ENCODE results near the gene CLCN7.
A peak's percentile ranks its signal among the peaks of the same experiment; 100 is the strongest.

CLCN7 gene

DNA sequence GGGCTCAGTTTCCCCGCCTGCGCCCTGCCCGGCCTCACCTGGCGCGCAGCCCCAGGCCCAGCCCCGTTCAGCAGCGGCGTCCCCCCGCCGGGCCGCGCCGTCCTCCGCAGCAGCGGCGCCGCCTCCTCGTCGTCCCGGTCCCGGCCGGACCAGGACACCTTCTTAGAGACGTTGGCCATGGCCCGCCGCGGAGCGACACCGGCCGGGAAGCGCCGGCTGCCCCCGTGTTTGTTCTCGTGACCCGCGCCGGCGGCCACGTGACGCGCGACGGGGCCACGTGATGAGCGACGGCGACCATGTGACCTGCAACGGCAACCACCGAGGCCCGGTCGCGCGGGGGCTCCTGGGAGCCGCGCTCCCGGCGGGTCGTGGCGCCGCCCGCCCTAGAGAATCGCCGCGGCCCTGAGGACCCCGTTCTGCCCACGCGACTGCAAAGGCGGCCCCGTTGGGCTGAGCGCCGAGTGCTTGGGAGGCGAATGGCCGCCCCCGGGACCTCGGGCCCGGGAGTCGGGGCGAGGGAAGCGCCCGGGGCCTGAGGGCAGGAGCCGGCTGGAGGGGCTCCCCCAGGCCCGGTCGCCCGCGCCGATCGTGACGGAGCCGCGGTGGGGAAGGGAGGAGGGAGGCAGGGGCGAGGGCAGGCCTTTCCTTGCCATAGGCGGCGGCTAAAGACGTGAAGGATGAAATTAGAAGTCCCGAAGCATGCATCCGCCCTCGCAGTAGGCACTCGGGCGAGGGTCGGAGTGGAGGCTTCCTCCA lies at the start of gene CLCN7:
Gene CLCN7 (minus strand): TSS at position 233 of the 756 bp plus-strand sequence. CDS start 54 bp downstream, at position 179.
- Histone ChIP-seq H3K27ac (ENCODE audit: low read length) (peak within 1 kb of the TSS; percentile 69), H3K9me3 (ENCODE audit: control insufficient read depth in 1 of 2, low read length in 2 of 2) (no peaks in the 10 kb centered on the region), H3K36me3 (ENCODE audit: control insufficient read depth in 1 of 2, insufficient read depth in 2 of 2, low read length in 2 of 2) (no peaks in the 10 kb centered on the region), H3K27me3 (ENCODE audit: low read depth, low read length) (no peaks in the 10 kb centered on the region), H3K4me1 (ENCODE audit: control insufficient read depth in 1 of 2, insufficient read depth in 2 of 2, low read length in 2 of 2) (peaks cover 3 to 42% of the 10 kb centered on the region in 2 donors), H3K4me3 (ENCODE audit: low read depth in 1 of 2, low read length in 2 of 2) (peak within 1 kb of the TSS; percentile 80 to 91)

GRCh38 chr16:1524366-1524765 lies 49.5 kb upstream of the CLCN7 start:
- H3K4me3 ChIP-seq (ENCODE audit: low read depth in 1 of 2, low read length in 2 of 2), result no peak overlapping the region
- H3K27me3 ChIP-seq (ENCODE audit: low read depth, low read length), result no peaks in the 10 kb centered on the region
- H3K9me3 ChIP-seq (ENCODE audit: control insufficient read depth in 1 of 2, low read length in 2 of 2), result no peaks in the 10 kb centered on the region
- H3K36me3 ChIP-seq (ENCODE audit: control insufficient read depth in 1 of 2, insufficient read depth in 2 of 2, low read length in 2 of 2), result peaks cover 0 to 36% of the 10 kb centered on the region in 2 donors
- H3K27ac ChIP-seq (ENCODE audit: low read length), result no peak overlapping the region
- H3K4me1 ChIP-seq (ENCODE audit: control insufficient read depth in 1 of 2, insufficient read depth in 2 of 2, low read length in 2 of 2), result peaks cover 0 to 10% of the 10 kb centered on the region in 2 donors

DNA sequence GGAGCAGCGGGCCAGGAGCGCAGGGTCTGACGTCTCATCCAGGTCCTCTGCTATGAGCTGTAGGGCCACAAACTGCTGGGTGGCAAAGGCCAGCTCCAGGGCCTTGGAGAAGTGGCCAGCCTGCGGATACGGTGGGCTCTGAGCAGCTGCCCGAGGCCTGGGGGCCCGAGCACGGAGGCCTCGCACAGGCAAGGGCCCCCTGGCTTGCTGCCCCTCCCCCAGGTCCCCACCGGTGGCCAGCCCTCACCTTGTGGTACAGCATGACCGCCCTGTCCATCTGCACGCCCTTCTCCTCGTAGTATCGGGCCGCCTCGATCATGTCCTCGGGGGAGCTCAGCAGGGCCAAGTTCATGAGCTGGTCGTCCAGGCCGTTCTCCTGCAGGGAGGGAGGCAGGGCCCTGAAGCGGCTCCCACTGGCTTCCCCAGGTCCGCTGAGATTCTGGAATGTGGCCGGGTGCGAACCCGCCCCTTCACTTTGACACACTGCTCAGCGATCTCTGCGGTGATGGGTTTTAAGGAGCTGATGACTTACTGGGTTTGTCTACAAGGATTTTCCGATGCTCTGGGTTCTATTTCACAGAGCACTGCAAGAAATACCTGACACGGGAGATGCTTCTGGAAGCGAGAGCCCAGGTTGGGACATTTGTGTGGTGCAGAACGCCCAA lies 48.9 kb upstream of the CLCN7 start:
- no peaks in the 10 kb centered on the region for H3K27me3 ChIP-seq (ENCODE audit: low read depth, low read length)
- no peaks in the 10 kb centered on the region for H3K9me3 ChIP-seq (ENCODE audit: control insufficient read depth in 1 of 2, low read length in 2 of 2)
- no peak overlapping the region for H3K4me3 ChIP-seq (ENCODE audit: low read depth in 1 of 2, low read length in 2 of 2)
- H3K27ac ChIP-seq (ENCODE audit: low read length), result no peak overlapping the region
- peaks cover 0 to 10% of the 10 kb centered on the region in 2 donors for H3K4me1 ChIP-seq (ENCODE audit: control insufficient read depth in 1 of 2, insufficient read depth in 2 of 2, low read length in 2 of 2)
- peaks cover 0 to 43% of the 10 kb centered on the region in 2 donors for H3K36me3 ChIP-seq (ENCODE audit: control insufficient read depth in 1 of 2, insufficient read depth in 2 of 2, low read length in 2 of 2)

DNA sequence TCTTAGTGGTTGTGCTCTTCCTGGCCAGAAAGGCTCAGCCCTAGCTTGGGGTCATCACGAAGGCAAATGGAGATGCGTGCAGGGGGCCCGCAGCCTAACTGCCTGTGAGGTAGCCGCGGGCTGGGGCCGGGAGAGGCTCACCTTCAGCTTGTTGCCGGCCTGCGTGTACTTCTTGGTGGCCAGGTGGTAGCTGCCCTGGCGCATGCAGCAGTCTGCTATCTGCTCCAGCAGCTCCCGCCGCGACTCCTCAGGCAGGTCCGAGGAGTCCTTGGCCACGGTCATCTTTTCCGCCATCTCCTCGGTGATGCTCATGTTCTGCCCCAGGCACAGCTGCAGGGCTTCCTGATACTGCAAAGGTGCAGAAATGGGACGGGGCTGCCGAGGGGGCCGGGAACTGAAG lies 45.6 kb upstream of the CLCN7 start:
- Histone ChIP-seq H3K27me3 (ENCODE audit: low read depth, low read length) (no peaks in the 10 kb centered on the region), H3K27ac (ENCODE audit: low read length) (no peak overlapping the region), H3K9me3 (ENCODE audit: control insufficient read depth in 1 of 2, low read length in 2 of 2) (no peaks in the 10 kb centered on the region), H3K4me1 (ENCODE audit: control insufficient read depth in 1 of 2, insufficient read depth in 2 of 2, low read length in 2 of 2) (no peaks in the 10 kb centered on the region), H3K4me3 (ENCODE audit: low read depth in 1 of 2, low read length in 2 of 2) (no peak overlapping the region), H3K36me3 (ENCODE audit: control insufficient read depth in 1 of 2, insufficient read depth in 2 of 2, low read length in 2 of 2) (peaks cover 0 to 53% of the 10 kb centered on the region in 2 donors)

DNA sequence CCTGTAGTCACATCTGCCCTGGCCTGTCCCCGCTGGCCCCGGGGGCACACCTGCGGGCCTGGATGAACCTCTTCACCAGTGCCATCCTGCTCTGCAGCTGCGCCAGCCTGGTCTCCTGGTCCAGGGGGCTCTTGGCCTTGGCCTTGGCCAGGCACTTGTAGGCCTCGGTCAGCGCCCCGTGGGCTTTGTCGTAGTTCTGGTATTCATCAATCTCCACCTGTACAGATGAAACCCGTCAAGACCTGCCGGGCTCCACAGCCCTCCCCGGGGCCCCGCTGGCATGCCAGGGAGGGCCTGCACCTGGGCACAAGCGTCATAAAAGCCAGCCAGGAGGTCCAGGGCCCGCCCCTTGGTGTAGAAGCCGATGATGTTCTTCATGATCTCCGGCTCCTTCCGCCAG lies 45.0 kb upstream of the CLCN7 start:
- H3K27me3 ChIP-seq (ENCODE audit: low read depth, low read length), result no peaks in the 10 kb centered on the region
- no peak overlapping the region for H3K27ac ChIP-seq (ENCODE audit: low read length)
- no peaks in the 10 kb centered on the region for H3K4me1 ChIP-seq (ENCODE audit: control insufficient read depth in 1 of 2, insufficient read depth in 2 of 2, low read length in 2 of 2)
- H3K36me3 ChIP-seq (ENCODE audit: control insufficient read depth in 1 of 2, insufficient read depth in 2 of 2, low read length in 2 of 2), result peaks cover 0 to 49% of the 10 kb centered on the region in 2 donors
- no peaks in the 10 kb centered on the region for H3K9me3 ChIP-seq (ENCODE audit: control insufficient read depth in 1 of 2, low read length in 2 of 2)
- H3K4me3 ChIP-seq (ENCODE audit: low read depth in 1 of 2, low read length in 2 of 2), result no peak overlapping the region

- Histone ChIP-seq H3K27ac (ENCODE audit: low read length) (no peak overlapping the region), H3K9me3 (ENCODE audit: control insufficient read depth in 1 of 2, low read length in 2 of 2) (peaks cover 0 to 4% of the 10 kb centered on the region in 2 donors), H3K4me3 (ENCODE audit: low read depth in 1 of 2, low read length in 2 of 2) (no peak overlapping the region), H3K27me3 (ENCODE audit: low read depth, low read length) (no peaks in the 10 kb centered on the region), H3K36me3 (ENCODE audit: control insufficient read depth in 1 of 2, insufficient read depth in 2 of 2, low read length in 2 of 2) (peaks cover 0 to 44% of the 10 kb centered on the region in 2 donors), H3K4me1 (ENCODE audit: control insufficient read depth in 1 of 2, insufficient read depth in 2 of 2, low read length in 2 of 2) (no peaks in the 10 kb centered on the region)
Observed at GRCh38 chr16:1518626-1519135, 43.9 kb upstream of the CLCN7 start.

DNA sequence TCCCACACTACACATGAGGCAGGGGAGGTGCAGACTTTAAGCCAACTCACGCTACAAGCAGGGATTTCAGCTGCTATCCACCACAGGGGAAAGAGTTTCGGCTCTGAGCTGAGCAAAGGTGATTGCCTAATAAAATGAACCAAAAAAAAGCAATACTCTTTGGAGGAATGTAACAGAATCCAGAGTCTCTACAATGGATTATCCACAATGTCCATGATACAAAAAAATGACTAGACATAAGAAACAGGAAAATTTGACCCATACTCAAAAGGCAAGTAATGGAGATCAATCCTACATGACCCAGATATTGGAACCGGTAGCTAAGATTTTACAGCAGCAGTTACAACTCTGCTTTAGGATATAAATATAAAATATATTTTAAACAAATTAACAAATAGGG lies 39.7 kb upstream of the CLCN7 start:
- no peak overlapping the region for H3K27ac ChIP-seq (ENCODE audit: low read length)
- H3K4me3 ChIP-seq (ENCODE audit: low read depth in 1 of 2, low read length in 2 of 2), result no peak overlapping the region
- H3K36me3 ChIP-seq (ENCODE audit: control insufficient read depth in 1 of 2, insufficient read depth in 2 of 2, low read length in 2 of 2), result peaks cover 0 to 42% of the 10 kb centered on the region in 2 donors
- no peaks in the 10 kb centered on the region for H3K27me3 ChIP-seq (ENCODE audit: low read depth, low read length)
- H3K9me3 ChIP-seq (ENCODE audit: control insufficient read depth in 1 of 2, low read length in 2 of 2), result peaks cover 0 to 4% of the 10 kb centered on the region in 2 donors
- H3K4me1 ChIP-seq (ENCODE audit: control insufficient read depth in 1 of 2, insufficient read depth in 2 of 2, low read length in 2 of 2), result peaks cover 0 to 4% of the 10 kb centered on the region in 2 donors

DNA sequence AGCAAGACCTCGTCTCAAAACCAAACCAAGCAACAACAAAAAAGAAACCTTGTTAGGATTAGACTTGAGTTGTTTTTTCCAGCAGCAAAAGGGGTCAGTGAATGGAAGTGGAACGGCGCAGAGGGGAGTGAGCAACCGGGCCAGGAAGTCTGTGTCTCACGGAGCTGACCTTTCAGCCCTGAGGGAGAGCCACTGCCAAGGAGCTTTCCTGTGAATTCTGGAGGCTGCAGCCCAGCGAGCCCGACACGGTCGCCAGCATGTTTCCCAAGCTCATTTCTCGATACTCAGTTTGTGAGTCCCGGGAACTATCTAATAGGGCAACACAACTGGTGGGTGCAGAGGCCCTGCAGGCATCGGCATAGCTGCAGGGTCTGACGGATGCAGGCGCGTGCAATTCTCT lies 37.9 kb upstream of the CLCN7 start:
- no peaks in the 10 kb centered on the region for H3K27me3 ChIP-seq (ENCODE audit: low read depth, low read length)
- peaks cover 0 to 4% of the 10 kb centered on the region in 2 donors for H3K9me3 ChIP-seq (ENCODE audit: control insufficient read depth in 1 of 2, low read length in 2 of 2)
- peaks cover 0 to 10% of the 10 kb centered on the region in 2 donors for H3K4me1 ChIP-seq (ENCODE audit: control insufficient read depth in 1 of 2, insufficient read depth in 2 of 2, low read length in 2 of 2)
- no peak overlapping the region for H3K4me3 ChIP-seq (ENCODE audit: low read depth in 1 of 2, low read length in 2 of 2)
- peaks cover 0 to 37% of the 10 kb centered on the region in 2 donors for H3K36me3 ChIP-seq (ENCODE audit: control insufficient read depth in 1 of 2, insufficient read depth in 2 of 2, low read length in 2 of 2)
- no peak overlapping the region for H3K27ac ChIP-seq (ENCODE audit: low read length)

DNA sequence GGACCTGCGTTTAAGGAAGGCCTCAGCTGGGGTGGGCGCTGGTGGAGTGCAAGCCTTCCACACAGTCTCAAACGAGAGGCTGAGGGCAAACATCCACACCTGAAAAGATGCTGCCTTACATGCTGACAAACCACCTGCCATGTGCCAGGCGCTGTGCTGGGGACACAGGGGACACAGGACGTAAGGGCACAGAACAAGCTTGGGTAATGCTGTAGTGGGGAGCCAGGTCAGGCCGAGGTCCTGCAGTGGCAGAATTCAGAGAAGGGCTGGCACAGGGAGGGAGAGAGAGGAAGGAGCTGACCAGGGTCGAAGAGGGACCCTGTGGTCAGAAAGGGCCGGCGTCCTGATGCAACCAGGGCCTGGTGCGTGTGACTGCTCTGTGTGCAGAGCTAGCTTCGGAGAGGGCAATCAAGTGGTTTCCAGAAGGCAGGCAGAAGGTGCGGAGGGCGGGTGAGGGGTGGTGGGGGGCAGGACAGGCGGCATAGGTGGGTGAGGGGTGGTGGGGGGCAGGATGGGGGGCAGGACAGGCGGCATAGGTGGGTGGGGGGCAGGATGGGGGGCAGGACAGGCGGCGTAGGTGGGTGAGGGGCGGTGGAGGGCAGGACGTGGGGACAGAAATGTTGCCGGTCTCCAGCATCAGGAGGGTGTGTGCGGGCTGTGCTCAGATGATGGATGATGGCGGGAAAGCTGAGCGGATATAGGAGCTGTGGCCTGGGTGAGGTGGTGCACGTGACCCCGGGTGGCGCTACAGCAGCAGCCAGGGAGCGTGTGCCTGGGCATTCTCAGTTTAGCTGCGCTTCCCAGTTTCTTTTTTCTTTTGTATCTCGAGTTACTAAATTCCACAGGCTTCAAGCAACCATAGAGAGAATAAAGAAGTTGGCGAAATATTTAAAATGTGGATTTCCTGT lies 37.1 kb upstream of the CLCN7 start:
- peaks cover 0 to 4% of the 10 kb centered on the region in 2 donors for H3K9me3 ChIP-seq (ENCODE audit: control insufficient read depth in 1 of 2, low read length in 2 of 2)
- H3K27ac ChIP-seq (ENCODE audit: low read length), result no peak overlapping the region
- H3K27me3 ChIP-seq (ENCODE audit: low read depth, low read length), result no peaks in the 10 kb centered on the region
- H3K4me1 ChIP-seq (ENCODE audit: control insufficient read depth in 1 of 2, insufficient read depth in 2 of 2, low read length in 2 of 2), result peaks cover 0 to 10% of the 10 kb centered on the region in 2 donors
- H3K36me3 ChIP-seq (ENCODE audit: control insufficient read depth in 1 of 2, insufficient read depth in 2 of 2, low read length in 2 of 2), result peaks cover 0 to 42% of the 10 kb centered on the region in 2 donors
- no peak overlapping the region for H3K4me3 ChIP-seq (ENCODE audit: low read depth in 1 of 2, low read length in 2 of 2)

- no peaks in the 10 kb centered on the region for H3K27me3 ChIP-seq (ENCODE audit: low read depth, low read length)
- peaks cover 0 to 4% of the 10 kb centered on the region in 2 donors for H3K9me3 ChIP-seq (ENCODE audit: control insufficient read depth in 1 of 2, low read length in 2 of 2)
- peaks cover 0 to 10% of the 10 kb centered on the region in 2 donors for H3K4me1 ChIP-seq (ENCODE audit: control insufficient read depth in 1 of 2, insufficient read depth in 2 of 2, low read length in 2 of 2)
- H3K36me3 ChIP-seq (ENCODE audit: control insufficient read depth in 1 of 2, insufficient read depth in 2 of 2, low read length in 2 of 2), result peaks cover 0 to 52% of the 10 kb centered on the region in 2 donors
- H3K27ac ChIP-seq (ENCODE audit: low read length), result no peak overlapping the region
- H3K4me3 ChIP-seq (ENCODE audit: low read depth in 1 of 2, low read length in 2 of 2), result no peak overlapping the region
Observed at GRCh38 chr16:1510941-1511351, 36.1 kb upstream of the CLCN7 start.

All from muscle layer of duodenum (tissue), 2 donors.